ENCODE results near the gene EXOC3L1.

GRCh38 chr16:67213197-67214019 lies 23.5 kb upstream of the EXOC3L1 start:
- TF ChIP-seq ZBTB7A (IDR thresholded peaks at IDR 0.05; ENCODE audit: low read depth) = no peak
- TF ChIP-seq MAX (IDR thresholded peaks at IDR 0.05) = no peak
- no peak for TF ChIP-seq CREB1 (IDR thresholded peaks at IDR 0.05; ENCODE audit: low read depth)
- no peak for TF ChIP-seq NFIC (IDR thresholded peaks at IDR 0.05)
- TF ChIP-seq RAD21 (IDR thresholded peaks at IDR 0.05; ENCODE audit: low read depth) = no peak
- TF ChIP-seq TAF1 (IDR thresholded peaks at IDR 0.05; ENCODE audit: low read depth) = no peak
- TF ChIP-seq EP300 (IDR thresholded peaks at IDR 0.05; ENCODE audit: borderline replicate concordance) = no peak
